Stimulated activated CD4-positive, alpha-beta T cell treated with anti-CD3 and anti-CD28 coated beads, Interleukin-4, amount 100 ng/mL, for 1 hour (primary cell): ENCODE data around the gene SUPT4H1.
"Not testable (repeated sequence)": the region's sequence is repeated elsewhere in the genome, so short reads cannot be mapped to it uniquely, and the experiment has no call there.

ENCODE experiments used
- DNase-seq: peaks from one replicate; pipeline ENCODE4 v3.0.0-alpha.2; 2020

The SUPT4H1 gene

DNA sequence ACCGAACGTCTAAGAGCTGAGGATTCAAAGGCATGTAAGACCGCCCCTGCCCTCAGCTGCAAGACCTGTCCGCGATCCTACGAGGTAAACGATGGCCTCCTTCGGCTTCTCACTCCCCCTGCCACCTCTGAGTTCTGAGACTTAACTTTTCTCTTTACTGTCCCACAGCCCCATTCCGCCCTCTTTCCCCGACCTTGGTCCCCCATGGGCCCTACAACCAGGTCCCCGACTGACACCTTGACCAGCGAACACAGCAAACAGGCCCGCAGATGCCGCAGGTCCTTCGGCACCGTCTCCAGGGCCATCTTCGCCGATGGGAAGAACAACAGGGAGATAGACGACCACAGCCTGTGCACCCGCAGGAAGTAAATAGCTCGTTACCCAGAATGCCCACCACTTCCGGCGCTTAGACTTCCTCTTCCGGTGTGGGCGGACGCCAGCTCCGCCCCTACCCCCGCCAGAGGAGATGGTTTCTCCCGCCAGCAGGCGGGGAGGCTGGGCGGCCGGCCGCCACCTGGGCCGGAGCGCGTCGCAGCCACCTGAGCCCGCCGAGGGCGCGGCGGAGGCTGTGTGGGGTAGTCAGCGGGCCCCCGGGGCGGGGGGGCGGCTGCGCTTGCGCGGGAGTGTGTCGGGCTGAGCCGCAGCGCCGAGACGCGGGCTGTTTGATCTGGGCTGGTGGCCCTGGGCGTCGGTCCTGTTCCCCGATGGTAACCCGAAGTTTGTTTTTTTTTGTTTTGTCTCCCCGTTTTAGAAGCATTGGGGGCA, at the start of gene SUPT4H1:
TSS of gene SUPT4H1 (minus strand) at position 371 of the 765 bp plus-strand sequence. CDS start at position 305, 66 bp downstream.
- peak; percentile 87 for DNase-seq

DNA sequence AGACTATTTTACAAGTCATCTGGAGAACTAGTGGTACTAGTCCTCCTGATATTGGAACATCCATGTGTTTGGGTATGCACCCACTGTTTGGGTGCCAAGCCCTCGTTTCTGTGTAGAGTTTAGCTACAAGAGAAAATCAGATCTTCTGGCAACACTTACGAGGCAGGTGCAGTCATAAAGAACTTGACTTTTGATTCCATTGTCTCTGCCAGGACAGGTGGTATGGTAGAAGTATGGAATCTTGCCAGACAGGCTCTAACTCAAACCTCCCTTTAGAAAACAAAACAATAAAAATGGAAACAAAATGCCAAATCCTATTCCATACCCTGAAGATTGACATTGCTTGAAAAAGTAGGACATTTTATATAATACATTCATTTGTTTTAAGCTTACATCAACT, 49.3 kb upstream of the SUPT4H1 start:
- no peak for DNase-seq

DNA sequence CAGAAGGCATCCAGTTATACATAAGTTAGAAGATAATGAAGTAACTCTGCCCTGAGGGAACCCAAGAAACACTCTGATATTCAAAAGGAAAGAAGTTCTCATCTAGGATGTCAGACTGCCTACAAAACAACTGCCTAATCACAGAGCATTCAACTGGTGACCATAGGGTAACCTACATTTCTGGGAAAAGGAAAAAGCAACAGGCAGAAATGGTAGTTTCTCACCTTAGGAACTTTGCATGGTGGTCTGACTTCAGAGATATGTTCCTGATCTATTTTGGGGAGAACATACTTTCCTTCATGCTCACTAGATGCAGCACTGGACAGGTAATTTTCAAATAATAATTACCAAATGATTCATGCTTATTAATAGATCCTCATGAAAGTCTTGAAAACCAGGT, 48.8 kb upstream of the SUPT4H1 start:
- no peak for DNase-seq

DNA sequence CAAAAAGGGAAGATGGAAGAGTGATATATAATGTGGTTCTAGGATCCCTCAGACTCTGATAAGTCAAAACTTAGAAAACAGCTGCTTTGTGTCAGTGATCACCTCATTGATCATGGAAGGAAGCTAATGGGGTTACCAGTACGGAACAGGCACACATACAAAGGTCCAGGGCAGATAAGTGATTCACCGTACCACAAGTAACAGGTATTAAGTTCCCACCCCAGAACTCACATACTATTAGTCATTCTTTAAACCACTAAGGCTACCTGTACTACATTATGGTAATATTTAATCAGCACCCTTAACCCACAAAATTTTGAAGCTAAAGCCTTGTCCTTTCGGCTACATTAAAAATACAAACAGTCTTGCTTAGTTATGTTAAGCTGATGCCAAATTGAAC, 48.0 kb upstream of the SUPT4H1 start:
- DNase-seq, result no peak

DNA sequence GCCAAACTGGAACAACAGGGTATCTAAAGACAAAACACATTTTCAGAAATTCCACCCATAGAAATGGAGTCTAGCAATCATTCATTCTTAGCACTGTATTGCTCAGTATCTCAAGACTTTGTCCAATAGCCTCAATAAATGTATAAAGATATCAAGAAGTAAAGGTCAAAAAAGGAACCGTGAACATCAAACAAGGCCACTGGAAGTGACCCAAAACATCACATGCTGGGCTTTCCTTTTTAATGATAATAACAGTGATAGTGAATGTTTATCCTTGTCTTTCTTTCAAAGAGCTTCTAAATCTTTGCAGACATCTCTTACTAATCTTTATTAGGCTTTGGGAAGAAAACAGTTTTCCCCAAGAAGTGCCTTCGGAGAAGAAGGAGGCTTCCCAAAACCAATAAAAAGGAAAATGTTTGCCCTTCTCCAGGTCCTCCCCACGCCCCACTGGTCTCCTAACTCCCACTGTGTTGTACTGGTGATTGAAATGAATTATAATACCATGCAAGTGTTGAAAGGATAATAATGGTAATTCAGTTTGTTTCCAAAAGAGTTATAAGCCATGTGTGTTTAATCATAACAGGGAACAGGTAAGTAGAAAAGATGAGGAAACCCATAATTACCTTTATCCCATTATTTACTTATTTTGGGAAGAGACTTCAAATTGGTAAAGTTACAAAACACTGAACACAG, 46.7 kb upstream of the SUPT4H1 start:
- DNase-seq, result no peak

DNA sequence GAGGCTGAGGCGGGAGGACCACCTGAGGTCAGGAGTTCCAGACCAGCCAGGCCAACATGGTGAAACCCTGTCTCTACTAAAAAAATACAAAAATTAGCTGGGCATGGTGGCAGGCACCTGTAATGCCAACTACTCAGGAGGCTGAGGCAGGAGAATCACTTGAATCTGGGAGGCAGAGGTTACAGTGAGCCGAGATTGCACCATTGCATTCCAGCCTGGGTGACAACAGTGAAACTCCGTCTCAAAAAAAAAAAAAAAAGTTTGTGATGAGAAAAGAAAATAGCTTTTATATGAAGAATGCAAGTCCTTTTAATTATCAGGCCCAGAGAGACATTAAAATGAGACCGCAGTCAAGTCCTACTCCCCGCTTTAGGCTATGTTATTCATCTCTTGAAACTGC, 45.4 kb upstream of the SUPT4H1 start:
- DNase-seq, result not testable (repeated sequence)

DNA sequence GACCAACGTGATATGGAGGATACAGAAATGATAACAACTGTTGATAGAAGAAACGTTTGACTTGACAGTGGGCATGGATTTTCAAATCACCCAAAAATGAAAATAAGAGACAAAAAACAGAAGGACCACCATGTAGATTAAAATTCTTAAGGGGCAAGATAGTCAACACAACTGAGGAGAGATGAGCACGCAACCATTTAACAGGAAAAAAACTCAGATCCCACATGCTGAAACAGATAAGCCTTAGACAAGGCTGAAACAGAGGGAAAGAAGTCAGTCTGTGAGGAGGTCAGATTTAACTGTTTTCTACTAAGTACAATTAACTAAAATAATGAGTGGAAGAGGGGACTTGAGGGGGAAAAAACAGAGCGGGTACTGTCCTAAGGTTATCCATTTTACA, 44.2 kb upstream of the SUPT4H1 start:
- DNase-seq, result no peak

DNA sequence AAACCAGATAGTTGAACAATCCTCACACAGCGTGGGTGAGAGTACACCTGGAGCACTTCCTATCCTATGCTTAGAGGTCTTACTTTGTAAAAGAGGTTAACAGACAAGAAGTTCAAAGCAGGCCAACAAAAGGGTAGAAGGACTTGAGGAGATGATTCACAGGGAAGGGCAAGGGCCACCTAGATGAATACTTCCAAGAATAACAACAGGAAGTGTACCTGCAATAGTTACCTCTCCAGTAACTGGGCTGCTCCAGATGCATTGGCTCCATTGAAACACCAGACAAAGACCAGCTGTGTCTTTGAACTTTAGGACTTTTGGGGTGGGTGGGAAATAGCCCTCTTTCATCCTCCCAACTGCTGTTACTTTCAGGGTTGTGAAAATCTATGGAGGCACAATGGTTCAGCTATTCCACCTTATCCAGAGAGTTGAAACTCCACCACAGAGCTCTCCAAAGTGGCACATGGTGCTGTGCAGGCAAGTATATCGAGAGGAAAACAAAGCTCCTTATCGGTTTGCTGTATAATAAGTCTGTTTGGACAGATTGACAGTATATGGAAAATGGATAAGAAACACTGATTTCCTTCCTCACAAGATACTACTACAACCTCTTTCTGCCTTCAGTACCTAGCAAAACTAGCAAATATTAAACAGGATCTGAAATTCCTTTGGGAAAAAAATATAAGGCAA, 42.7 kb upstream of the SUPT4H1 start:
- DNase-seq, result no peak

DNA sequence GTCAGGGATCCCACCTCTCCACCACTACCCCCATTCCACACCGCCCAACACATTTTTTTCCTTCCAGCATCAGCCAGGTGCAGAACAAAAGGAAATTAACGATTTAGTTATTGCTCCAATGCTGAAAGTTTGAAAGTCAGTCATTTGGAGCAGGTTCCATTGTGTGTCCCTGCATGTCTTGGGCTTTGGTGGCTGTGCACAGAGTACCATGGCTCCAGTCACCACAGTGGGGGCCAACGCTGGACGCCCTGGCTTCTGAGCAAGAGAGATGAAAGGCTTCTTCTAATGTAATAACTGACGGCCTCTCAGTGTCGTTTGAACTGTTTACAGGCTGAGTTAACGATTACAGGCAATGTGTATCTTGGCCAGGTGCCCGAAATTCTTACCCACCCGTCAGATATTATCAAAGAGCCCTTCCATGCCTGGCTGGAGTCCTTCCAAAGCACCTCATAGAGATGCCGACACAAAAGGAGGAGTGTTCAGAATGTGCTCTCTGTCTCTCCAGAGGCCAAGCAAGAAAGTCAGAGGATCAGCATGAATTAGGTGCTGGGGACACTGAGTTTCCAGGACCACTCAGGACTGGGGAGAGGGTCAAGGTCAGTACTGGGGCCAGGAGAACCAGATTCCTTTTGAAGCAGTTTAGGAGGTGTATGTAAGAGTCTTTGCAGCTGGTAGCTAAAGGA, 39.4 kb upstream of the SUPT4H1 start:
- DNase-seq, result no peak

DNA sequence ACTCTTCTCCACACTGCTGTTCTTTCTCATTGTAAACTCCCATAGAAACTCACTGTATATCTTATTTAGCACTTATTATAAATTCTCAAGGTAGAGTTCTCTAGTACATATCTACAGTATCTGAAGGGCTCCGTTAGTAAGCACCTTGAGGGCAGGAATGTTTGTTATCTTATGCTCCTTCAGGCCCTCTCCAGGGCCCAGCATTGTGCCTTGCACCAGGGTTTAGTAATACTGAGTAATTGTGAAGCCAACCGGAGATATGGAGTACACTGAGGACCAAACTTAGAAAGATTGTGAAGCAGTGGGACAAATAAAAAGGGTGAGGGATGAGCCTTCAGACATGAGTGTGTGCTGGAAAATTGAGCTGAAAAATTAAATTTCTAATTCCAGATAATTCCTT, 38.9 kb upstream of the SUPT4H1 start:
- DNase-seq, result no peak

DNA sequence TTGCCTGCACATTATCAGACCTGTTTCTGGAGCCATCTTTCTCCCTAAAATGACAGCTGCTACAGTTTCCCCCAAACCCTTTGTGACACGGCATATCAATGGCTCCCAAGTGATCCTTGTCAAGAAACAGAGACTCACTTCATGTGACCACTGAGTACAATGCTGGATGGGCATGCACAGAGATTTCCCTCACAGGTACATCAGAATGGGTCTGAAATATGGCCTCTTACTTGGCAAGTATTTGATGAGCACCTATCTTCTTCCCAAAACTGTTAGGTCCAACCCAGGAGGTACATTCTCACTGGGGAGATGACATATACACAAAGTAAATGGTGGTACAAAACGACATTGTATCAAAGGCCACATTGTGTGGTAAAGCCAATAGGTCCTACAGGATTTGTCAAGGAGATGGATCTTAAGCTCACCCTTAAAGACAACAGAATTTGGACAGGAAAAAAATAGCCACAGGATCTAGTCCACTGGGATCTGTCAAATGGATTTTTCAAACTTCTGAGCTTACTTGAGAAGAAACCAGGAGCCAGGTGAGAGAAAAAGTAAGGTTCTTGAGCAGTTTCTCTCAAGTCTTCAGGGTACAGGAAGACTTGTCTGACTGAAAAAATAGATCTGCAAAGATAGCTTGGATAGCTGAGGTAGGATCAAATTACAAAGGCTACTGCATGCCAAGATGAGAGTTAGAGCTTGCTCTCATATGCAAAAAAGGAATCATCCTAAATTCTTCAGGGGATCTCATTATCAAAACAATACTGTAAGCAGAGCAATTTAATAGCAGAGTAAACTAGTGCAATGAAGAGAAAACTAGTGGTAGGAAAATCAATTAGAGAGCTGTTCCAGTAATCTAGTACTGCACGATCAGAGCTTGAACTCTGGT, 36.5 kb upstream of the SUPT4H1 start:
- DNase-seq, result no peak

DNA sequence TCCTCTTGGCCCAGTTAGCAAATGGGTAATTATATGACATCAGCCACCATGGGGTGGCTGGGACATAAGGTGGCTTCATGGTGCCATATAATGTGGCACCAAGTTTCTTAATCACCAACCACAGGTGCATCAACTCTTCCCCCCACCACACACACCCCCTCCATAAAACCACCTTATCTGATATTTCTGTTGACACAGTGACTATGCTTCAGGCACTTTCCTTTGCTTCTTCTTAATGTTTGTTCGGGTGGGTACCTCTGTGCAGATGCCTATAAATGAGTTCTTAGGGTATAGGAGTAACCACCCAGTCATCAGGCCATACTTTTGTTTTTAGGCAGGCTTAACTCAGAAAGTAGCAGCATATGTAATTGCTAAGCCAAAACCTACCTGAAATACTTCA, 35.8 kb upstream of the SUPT4H1 start:
- no peak for DNase-seq

DNA sequence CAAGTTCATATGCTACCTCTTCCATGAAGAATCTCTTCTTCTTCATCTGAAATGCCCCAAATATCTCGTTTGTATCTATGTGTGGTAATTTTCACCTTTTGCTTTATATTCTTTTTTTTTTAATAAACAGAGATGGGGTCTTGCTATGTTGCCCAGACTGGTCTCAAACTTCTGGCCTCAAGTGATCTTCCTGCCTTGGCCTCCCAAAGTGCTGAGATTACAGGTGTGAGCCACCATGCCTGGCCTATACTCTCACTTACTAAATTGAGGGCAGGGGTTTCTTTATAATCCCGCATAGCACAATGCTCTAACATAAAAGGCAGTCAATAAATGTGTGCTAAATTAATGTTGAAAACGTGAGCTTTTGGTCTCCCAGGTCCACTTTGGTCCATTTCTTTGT, 34.7 kb upstream of the SUPT4H1 start:
- DNase-seq, result no peak

DNA sequence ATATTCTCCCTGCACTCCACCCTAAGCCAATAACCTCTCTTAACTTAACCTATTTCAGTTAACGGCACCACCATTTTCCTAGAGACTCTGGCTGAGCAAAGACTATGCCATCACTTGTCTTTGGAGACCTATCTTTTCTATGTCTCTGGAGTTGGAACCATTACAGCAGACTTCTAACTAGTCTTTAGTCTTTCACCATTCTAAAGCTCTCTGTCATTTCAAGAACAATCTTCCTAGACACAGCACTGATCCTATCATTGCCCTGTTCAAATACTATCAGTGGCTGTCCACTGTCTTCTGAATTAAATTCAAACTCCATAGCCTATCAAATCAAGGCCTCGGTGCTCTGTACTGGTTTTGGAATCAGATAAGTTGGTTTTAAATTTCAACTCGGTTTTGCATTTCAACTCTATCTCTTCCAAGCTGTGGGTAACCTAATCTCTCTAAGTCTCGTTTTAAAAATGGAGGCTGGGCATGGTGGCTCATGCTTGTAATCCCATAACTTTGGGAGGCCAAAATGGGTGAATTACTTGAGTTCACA, 33.4 kb upstream of the SUPT4H1 start:
- DNase-seq, result no peak

DNA sequence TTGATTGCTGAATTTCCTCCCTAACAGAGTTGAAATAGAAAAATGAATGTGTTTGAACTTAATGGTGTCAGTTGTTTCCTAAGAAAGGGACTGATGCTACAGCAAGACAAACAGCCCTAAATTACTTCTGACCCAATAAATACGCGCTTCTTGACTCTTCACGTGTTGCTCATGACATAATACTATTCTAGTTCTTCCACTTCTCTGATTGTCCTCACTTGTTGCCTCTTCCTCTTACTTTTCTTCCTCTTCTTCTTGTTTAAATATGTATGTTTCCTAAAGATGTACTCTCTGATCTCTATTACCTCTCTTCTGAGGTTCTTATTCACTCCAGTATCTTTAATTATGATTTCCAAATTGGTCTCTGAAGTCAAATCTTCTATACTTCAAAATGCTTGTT, 32.9 kb upstream of the SUPT4H1 start:
- DNase-seq, result no peak

DNA sequence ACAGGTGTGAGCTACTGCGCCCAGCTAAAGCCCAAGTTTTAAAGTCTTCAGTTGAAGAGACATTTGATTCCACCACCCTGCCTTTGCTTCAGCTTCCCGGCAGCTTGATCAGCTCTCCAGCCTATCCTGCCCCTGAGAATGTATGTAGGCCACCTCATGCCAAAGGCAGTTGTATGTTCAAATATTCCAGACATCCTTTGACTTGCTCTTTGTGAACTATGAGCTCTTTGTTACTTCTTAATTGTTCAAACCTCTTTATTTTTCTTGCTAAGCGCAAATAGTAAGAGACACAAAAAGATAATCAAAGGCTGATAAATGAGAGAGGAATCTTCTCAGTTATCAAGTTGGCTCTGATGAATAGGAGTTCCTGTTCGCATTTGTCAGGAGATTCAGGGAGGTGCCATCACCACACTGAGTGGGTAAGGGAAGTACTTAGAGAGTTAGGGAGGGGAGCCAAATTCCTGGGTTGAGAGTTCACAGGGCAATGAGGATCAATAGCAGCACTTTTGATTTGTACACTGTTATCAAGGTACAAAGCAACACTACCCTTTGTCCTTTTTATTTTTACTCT, 32.0 kb upstream of the SUPT4H1 start:
- no peak for DNase-seq

DNA sequence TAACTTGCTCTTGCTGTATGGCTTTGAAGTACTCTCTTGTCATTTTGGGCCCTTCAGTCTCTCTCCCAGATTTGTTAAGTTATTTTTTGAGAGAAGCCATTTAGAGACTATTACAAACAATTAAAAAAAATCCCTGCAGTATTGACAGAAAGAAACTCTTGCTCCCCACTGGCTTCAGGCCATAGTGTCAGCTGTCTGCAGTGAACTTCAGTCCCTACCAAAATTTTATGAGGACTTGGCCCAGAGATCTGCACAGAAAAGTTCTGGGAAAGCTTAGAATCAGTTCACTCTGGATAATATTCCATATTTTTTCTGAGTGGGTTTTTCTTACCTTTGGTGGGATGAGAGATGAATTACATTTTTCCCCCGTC, 30.9 kb upstream of the SUPT4H1 start:
- DNase-seq, result no peak

DNA sequence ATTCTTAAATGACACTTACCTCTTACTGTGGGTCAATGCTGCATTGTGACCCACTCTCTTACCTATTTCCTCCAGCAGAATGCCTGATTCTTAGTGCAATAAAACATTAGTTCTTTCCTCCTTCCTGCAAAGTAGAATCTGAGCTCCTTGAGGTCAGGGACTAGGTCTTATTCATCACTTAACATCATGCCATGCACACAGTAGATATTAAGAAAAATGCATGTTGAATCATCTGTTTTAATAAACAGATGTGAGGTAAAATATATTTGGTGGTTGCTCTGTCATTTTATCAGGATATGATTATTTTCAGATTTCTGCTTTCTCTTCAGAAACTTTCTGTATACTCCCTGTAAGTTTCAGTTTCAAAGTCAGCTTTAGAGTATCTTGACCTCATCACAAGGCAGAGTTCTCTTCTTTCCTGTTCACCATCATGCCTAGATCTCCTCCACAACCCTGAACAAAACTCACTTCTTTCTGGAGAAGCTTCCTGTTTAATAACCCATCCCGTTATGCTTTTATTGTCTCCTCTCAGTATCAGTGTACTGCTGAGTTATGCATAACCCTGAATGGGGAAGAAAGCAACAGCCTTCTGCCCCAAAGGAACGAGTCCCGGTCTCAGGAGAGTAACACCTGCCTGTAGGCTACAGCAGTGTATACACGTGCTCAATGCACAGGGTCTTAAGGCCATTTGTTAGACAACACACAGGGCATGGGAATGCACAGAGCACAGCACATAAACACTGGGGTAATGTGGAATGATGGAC, 30.3 kb upstream of the SUPT4H1 start:
- no peak for DNase-seq

DNA sequence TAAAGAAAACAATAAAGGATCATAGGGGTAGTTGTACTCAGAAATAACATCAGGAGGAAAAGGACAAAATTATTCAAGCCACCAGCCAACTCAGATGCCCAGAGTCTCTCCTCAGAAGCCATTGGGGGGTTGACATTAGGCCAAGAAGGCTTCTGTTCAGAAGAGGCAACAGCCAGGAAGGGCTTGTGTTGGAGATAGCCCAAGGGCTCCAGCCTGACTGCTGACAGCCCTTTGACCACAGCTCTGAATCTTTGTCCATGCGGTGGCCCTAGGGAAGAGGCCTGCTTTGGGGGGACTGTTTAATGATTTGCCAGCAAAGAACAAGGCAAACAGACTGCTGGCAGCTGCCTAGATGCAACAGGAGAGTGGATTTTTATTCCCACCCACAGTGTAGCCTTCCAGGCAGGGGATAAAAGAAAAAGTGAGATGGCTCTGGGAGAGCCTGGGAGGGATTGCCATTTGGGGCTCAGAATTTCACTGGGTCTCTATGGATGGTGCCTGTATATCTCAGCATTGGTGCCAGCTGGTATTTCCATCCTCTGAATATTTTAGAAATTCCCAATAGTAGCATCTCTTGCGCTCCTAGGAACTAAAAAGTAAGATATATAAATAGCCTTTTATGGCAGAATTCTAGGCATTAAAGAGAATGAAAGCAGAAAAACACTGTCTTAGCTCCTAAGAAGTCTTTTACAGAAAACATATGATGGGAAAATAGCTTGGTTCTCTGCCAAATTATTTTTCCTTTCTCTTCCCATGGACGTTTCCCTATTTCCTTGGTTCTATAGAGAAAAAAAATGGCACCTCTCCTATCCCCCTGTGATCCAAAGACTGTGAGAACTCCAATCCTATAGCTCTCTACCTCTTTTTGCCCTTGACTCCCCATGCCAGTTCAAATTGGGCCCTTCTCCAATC, 29.4 kb upstream of the SUPT4H1 start:
- DNase-seq, result no peak
